GM12878 (cell line): ENCODE measurements around the gene ADGRG2. TPM values are rescaled to one million over a fixed set of nuclear protein-coding genes. Genes with fewer than 3 reads are reported as not detected.

Experiments
- ATAC-seq: fragments of 200-7000 bp; cut with Tn5 transposase; 3 replicates; pipeline ENCODE4 v1.9.1; 2020; ENCODE audit warnings: mild to moderate bottlenecking, moderate library complexity
- Bru-seq: library from RNA; stranded (reverse); fragments of 400-500 nt; gene quantifications from one replicate; lab custom pipeline; 2021; lab: Mats Ljungman, UMichigan
- BruChase-seq, 2 experiments: library from RNA; stranded (reverse); fragments of 400-500 nt; gene quantifications; one replicate each; lab custom pipeline; 2021; lab: Mats Ljungman, UMichigan
- BruUV-seq: library from RNA; stranded (reverse); fragments of 400-500 nt; replicated peaks from 2 replicates; lab custom pipeline; 2021; lab: Mats Ljungman, UMichigan
- CTCF ChIA-PET: fragments of 300-600 bp; sonication (Branson Sonifier 250); formaldehyde crosslinking; extraction: SDS; loops from one replicate; lab custom pipeline; 2021; ENCODE audit warnings: inconsistent platforms; lab: Yijun Ruan, JAX
- POLR2A ChIA-PET: fragments of 350-600 bp; formaldehyde crosslinking; extraction: SDS; loops from one replicate; lab custom pipeline; 2021; ENCODE audit warnings: inconsistent platforms; lab: Charles Lee
- RAD21 ChIA-PET: fragments of 300-600 bp; sonication (Branson Sonifier 250); formaldehyde crosslinking; loops from one replicate; lab custom pipeline; 2023; ENCODE audit warnings: antibody characterized with exemption; ENCODE audit not compliant: unreplicated experiment; lab: Charles Lee
- SMC1A ChIA-PET: fragments of 300-600 bp; sonication (Branson Sonifier 250); formaldehyde crosslinking; loops from one replicate; lab custom pipeline; 2023; ENCODE audit not compliant: unreplicated experiment, uncharacterized antibody; lab: Charles Lee
- DNase-seq: peaks from one replicate; pipeline ENCODE4 v3.0.0-alpha.2; 2011; ENCODE audit warnings: low read depth, low spot score
- FAIRE-seq: peaks from 3 replicates; lab custom pipeline; 2011; peaks lifted over from hg19 to GRCh38; lab: Jason Lieb, UNC
- H2AFZ ChIP-seq: 2 replicates; pipeline ENCODE4 v1.6.0; 2011; ENCODE audit warnings: low read depth, low read length, control low read depth; ENCODE audit not compliant: control insufficient read depth
- H3K27ac ChIP-seq: 2 replicates; pipeline ENCODE4 v1.5.1; 2011; ENCODE audit warnings: control low read depth; ENCODE audit not compliant: control insufficient read depth, insufficient read depth
- H3K27me3 ChIP-seq, 2 experiments: replicated peaks in 1 of 2; 2 replicates each; pipeline versions ENCODE4 v1.6.0 to v1.6.1; 2011; ENCODE audit warnings: low read length in 1 of 2; ENCODE audit not compliant: control insufficient read depth in 2 of 2, insufficient read depth in 2 of 2
- H3K36me3 ChIP-seq, 2 experiments: 2 replicates each; pipeline ENCODE4 v1.5.1; 2011; ENCODE audit warnings: low read length in 1 of 2; ENCODE audit not compliant: control insufficient read depth in 2 of 2, insufficient read depth in 2 of 2
- H3K4me1 ChIP-seq: 2 replicates; pipeline ENCODE4 v1.6.1; 2011; ENCODE audit warnings: mild to moderate bottlenecking, low read length, moderate library complexity, mixed read lengths; ENCODE audit not compliant: control insufficient read depth, insufficient read depth
- H3K4me2 ChIP-seq: 2 replicates; pipeline ENCODE4 v1.6.0; 2011; ENCODE audit warnings: control low read depth; ENCODE audit not compliant: control insufficient read depth, insufficient read depth
- H3K4me3 ChIP-seq: fragments of 200-600 bp; sonication (generic); 2 replicates; pipeline ENCODE4 v1.5.1; 2016
- H3K79me2 ChIP-seq: 2 replicates; pipeline ENCODE4 v1.6.0; 2011; ENCODE audit warnings: low read length; ENCODE audit not compliant: control insufficient read depth, insufficient read depth
- H3K9ac ChIP-seq: 2 replicates; pipeline ENCODE4 v1.8.0; 2011; ENCODE audit warnings: low read length, control low read depth, mixed read lengths; ENCODE audit not compliant: control insufficient read depth, insufficient read depth
- H3K9me3 ChIP-seq: replicated peaks from 3 replicates; pipeline ENCODE4 v1.5.1; 2011; ENCODE audit warnings: mild to moderate bottlenecking, low read length; ENCODE audit not compliant: control insufficient read depth, insufficient read depth
- H4K20me1 ChIP-seq: 2 replicates; pipeline ENCODE4 v1.6.0; 2011; ENCODE audit not compliant: control insufficient read depth, insufficient read depth
- IKZF1 ChIP-seq: fragments of 450-650 bp; conservative IDR thresholded peaks from 2 replicates; pipeline ENCODE4 v1.6.1; 2017; ENCODE audit warnings: antibody characterized with exemption, mild to moderate bottlenecking
- NR2C1 ChIP-seq: fragments of 450-650 bp; IDR thresholded peaks from 2 replicates; pipeline ENCODE4 v1.6.1; 2017; ENCODE audit warnings: antibody characterized with exemption, mild to moderate bottlenecking, moderate library complexity
- PAX8 ChIP-seq: fragments of 450-650 bp; IDR thresholded peaks from 2 replicates; pipeline ENCODE4 v1.6.1; 2017; ENCODE audit warnings: mild to moderate bottlenecking, moderate library complexity
- PKNOX1 ChIP-seq: fragments of 450-650 bp; IDR thresholded peaks from 2 replicates; pipeline ENCODE4 v1.6.1; 2016; ENCODE audit warnings: mild to moderate bottlenecking
- WGBS: methylation state at CpG from one replicate; pipeline ENCODE4 v1.1.6; 2016; ENCODE audit warnings: low lambda C conversion rate; ENCODE audit not compliant: insufficient replicate concordance, insufficient coverage; ENCODE audit errors: missing lambda C conversion rate; 5-methylcytosine and 5-hydroxymethylcytosine counted together
- in situ Hi-C: fragments of 300-500 bp; cut with MboI; formaldehyde crosslinking; loops from 9 replicates; pipeline ENCODE4 v1.14.3; 2018; ENCODE audit warnings: mixed read lengths
- intact Hi-C: fragments of 100-400 bp; cut with micrococcal nuclease; formaldehyde crosslinking; loops from one replicate; pipeline ENCODE4 v1.14.2; 2022; ENCODE audit not compliant: unreplicated experiment
- long read RNA-seq, 2 experiments: library from polyadenylated mRNA; unstranded; transcript quantifications; one replicate each; pipeline ENCODE4 v2.0.0, GENCODE V29; 2019 to 2020
- polyA minus RNA-seq, 3 experiments: library from RNA; depleted of rRNA, polyadenylated mRNA; stranded (reverse); fragments of >200 nt; gene quantifications; 2 replicates each; pipeline ENCODE4 v1.2.3, GENCODE V29; 2011
- polyA plus RNA-seq, 11 experiments: library from polyadenylated mRNA; depleted of rRNA in 4 of 11; unstranded in 6 of 11; stranded (reverse) in 5 of 11; fragments of >200 nt; fragmentation: Nextera tagmentation in 4 of 11; fragmentation: Illumina TruSeq in 1 of 11; extraction: Ambion mirVana in 4 of 11; extraction: Trizol in 1 of 11; gene quantifications; 1 replicate in 1 of 11; 2 replicates in 10 of 11; pipeline versions ENCODE4 v1.2.1 to v1.2.3, GENCODE V29; 2011 to 2016; ENCODE audit warnings: inconsistent platforms in 2 of 11, missing spikeins in 2 of 11, low read depth in 1 of 11
- total RNA-seq, 4 experiments: library from RNA; depleted of rRNA in 3 of 4; stranded (reverse); fragments of >200 nt in 3 of 4; fragmentation: Illumina TruSeq in 1 of 4; extraction: Trizol in 1 of 4; gene quantifications; 2 replicates each; pipeline versions ENCODE4 v1.2.1 to v1.2.3, GENCODE V29; 2013 to 2021

Gene ADGRG2
- total RNA-seq (2013; cell fraction: nucleolus; rRNA removed), result not detected in 2 replicates
- not detected in 2 replicates for total RNA-seq (2014; rRNA removed)
- total RNA-seq (2014; rRNA removed; fragmentation: Illumina TruSeq; extraction: Trizol), result not detected in 2 replicates
- total RNA-seq (2021), result 0.03 TPM in 1 of 2 replicates, not detected in the other
- polyA plus RNA-seq (2011; ENCODE audit: low read depth), result not detected
- 0.29 and 0.36 TPM in 2 replicates for polyA plus RNA-seq (2011; rRNA removed)
- 0.20 and 0.25 TPM in 2 replicates for polyA plus RNA-seq (2011; cell fraction: cytosol; rRNA removed)
- 0.34 and 0.82 TPM in 2 replicates for polyA plus RNA-seq (2011; cell fraction: nucleus; rRNA removed)
- polyA plus RNA-seq (2012), result 0.03 TPM in 1 of 2 replicates, not detected in the other
- 0.06 TPM in 1 of 2 replicates, not detected in the other for polyA plus RNA-seq (2014; fragmentation: Illumina TruSeq; extraction: Trizol)
- under 1 TPM; 0.02 to 0.05 TPM for polyA plus RNA-seq (2014; fragmentation: Nextera tagmentation; extraction: Ambion mirVana)
- polyA plus RNA-seq (2014; rRNA removed), result 0.03 TPM in 1 of 2 replicates, not detected in the other
- polyA plus RNA-seq (2016; fragmentation: Nextera tagmentation; extraction: Ambion mirVana), result under 1 TPM; 0.03 to 0.18 TPM
- polyA minus RNA-seq (2011; rRNA and poly(A)+ RNA removed), result 0.22 and 0.26 TPM in 2 replicates
- polyA minus RNA-seq (2011; cell fraction: cytosol; rRNA and poly(A)+ RNA removed), result not detected in 2 replicates
- polyA minus RNA-seq (2011; cell fraction: nucleus; rRNA and poly(A)+ RNA removed), result 0.19 and 0.24 TPM in 2 replicates
- percentile 14 among the genes with signal in this experiment for Bru-seq, nascent RNA
- percentile 18 among the genes with signal in this experiment for BruChase-seq, experiment 1, labeled RNA remaining after a 6-hour chase
- BruChase-seq, experiment 2, labeled RNA remaining after a 2-hour chase, result percentile 12 among the genes with signal in this experiment
- long read RNA-seq, experiment 1, result 0 reads
- long read RNA-seq, experiment 2, partial matches to known transcripts, result 0 of 2 reads
- long read RNA-seq, experiment 2, other reads (novel, unspliced or antisense), result 2 of 2 reads

- Histone ChIP-seq H2AFZ (no peak within 1 kb of the TSS), H3K9ac (no peak within 1 kb of the TSS), H3K4me1 (no peaks in the 10 kb centered on the region), H4K20me1 (no peaks in the 10 kb centered on the region), H3K79me2 (no peaks in the 10 kb centered on the region), H3K27ac (no peak within 1 kb of the TSS), H3K4me3 (no peak within 1 kb of the TSS), H3K27me3 (peaks cover 0 to 2% of the 10 kb centered on the region in 2 experiments; a peak in 3 of 4 replicates), H3K4me2 (no peak within 1 kb of the TSS), H3K36me3 (no peaks in the 10 kb centered on the region), H3K9me3 (no peaks in the 10 kb centered on the region)
- ChIA-PET CTCF (no interaction called here), POLR2A (no interaction called here), SMC1A (no interaction called here), RAD21 (no interaction called here)
- in situ Hi-C loops, result no loop called here
- WGBS, result 41% methylated on average over 54 of the region's 107 CpGs
- DNase-seq (no peak), FAIRE-seq (no peak), ATAC-seq (no peak)
- TF ChIP-seq PKNOX1 (no peak), IKZF1 (no peak), PAX8 (no peak), NR2C1 (no peak)
- no TSS peak for BruUV-seq
- intact Hi-C loops, result no loop called here
Observed at GRCh38 chrX:19121898-19122640, at the start of gene ADGRG2. Gene ADGRG2 (minus strand): TSS chrX:19122468. CDS start chrX:19068834, 53,634 bp downstream.
